ENCODE data around the gene DSG4.

Gene DSG4

DNA sequence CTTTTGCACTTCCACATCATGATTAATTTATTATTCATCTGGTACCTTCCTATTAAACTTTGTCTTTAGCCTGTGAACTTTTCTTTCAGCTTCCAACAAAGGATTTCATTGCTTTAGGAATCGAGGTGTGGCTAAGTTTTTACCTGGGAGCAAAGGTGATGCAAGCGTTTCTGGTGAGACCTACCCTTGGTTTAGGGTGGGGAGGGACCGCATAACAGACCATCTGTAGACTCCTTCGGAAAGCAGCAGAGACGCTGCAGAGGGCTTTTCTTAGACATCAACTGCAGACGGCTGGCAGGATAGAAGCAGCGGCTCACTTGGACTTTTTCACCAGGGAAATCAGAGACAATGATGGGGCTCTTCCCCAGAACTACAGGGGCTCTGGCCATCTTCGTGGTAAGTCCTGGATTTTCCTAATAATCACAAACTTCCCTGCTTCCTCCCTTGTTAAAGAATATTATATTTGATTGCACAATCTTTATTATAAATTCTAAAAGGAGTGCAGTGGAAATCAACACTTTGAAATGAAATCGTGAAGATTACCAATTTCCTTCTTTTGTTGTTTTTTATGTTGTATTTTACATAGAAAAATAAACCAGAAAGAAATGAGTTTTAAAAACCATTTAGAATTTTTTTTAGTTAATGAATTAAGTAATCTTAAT, 71.1 kb downstream of the DSG4 start, which contains the start of gene DSG3:
Gene DSG3 (plus strand): TSS at position 212 of the 662 bp plus-strand sequence. CDS start 137 bp downstream, at position 349.
- no peak for DNase-seq (ENCODE audit: low read depth in 2 of 2)

DNA sequence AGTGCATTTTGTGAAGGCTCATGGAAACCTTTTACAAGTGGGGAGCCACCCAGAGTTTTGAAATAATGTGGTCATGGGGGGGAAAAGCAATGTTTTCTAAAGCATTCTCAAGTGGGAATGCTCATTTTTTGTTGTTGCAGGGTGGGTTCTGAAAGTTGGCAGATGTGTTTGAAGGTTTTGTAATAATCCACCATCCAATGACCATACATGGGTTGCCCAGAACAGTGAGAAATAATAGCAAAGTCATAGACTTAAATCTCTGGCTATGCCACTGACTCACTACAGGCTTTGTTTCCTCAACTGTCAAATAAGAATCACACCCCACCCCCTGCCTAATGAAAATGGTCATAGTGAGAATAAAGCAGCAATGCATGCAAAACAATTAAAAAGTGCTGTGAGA, 73.8 kb downstream of the DSG4 start:
- no peak for DNase-seq (ENCODE audit: low read depth in 2 of 2)

DNA sequence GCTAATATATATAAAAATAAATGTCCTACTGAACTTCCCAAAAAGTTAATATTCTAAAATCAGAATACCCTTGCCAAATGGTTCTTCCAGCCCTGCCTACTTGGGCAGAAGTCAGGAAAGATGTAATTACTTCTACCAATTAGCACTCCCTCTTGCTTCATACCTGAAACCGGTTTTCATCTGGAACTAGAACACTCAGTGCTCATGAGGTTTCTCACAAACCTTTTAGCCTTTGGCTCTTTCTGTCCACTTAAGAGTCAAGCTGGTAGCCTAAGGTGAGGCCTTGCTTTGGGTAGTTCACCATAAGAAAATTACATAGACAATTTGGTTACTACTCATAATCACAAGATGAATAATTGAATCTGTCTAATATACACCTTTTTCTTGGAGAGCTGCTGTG, 75.0 kb downstream of the DSG4 start:
- DNase-seq (ENCODE audit: low read depth in 2 of 2), result no peak

DNA sequence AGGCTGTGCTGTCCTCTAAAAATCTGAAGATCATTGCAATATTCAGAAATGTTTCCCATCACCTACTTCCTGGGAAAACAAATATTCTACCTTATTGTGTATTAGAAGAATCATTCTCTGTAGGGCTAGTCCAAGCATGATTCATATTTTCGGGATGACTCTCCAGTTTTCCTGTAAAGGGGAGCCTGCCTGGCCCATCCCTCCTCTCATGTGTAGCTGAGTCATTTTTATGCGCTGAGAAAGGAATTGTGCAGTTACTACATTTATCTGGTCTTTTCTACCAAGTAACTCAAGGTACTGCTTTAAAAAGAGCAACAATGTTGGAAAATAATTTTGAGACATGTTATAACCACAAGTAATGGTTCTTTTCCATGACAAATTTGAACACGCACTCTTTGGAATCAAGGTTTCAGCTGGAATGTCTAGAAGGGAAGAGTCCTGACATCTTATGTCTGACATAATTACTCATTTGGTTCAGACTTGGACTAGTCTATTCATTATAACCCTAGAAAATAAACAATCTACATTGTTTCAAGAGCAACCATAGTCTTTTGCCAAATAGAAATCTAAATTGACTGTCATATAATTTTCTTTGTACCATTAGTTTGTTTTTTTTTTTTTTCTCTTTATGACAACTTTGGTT, 77.6 kb downstream of the DSG4 start:
- DNase-seq (ENCODE audit: low read depth in 2 of 2), result no peak
